Gastrocnemius medialis (tissue), 4 donors: ENCODE results near the gene ADAMTS4. TPM values are rescaled to one million over a fixed set of nuclear protein-coding genes. Genes with fewer than 3 reads are reported as not detected.
A peak's percentile ranks its signal among the peaks of the same experiment; 100 is the strongest.

Source experiments
- ATAC-seq, 2 donors: fragments of 150-250 bp; one replicate each; pipeline ENCODE4 v1.9.1; 2016
- DNase-seq, 2 donors: peaks; one replicate each; pipeline ENCODE4 v3.0.0-alpha.2; 2019
- H3K27ac ChIP-seq, 4 donors: fragments of 200-600 bp; sonication (generic); 1 replicate in 1 of 4; 2 replicates in 3 of 4; pipeline ENCODE4 v1.5.1; 2016 to 2018; ENCODE audit warnings: mild to moderate bottlenecking in 2 of 4, moderate library complexity in 1 of 4
- H3K27me3 ChIP-seq, 3 donors: fragments of 200-600 bp; sonication (generic) in 2 of 3; 1 replicate in 1 of 3; 2 replicates in 2 of 3; pipeline versions ENCODE4 v1.5.1 to v1.6.0; 2016 to 2019; ENCODE audit warnings: mild to moderate bottlenecking in 1 of 3, moderate library complexity in 1 of 3
- H3K36me3 ChIP-seq, 2 donors: fragments of 200-600 bp; sonication (generic) in 1 of 2; one replicate each; pipeline ENCODE4 v1.5.1; 2017 to 2018
- H3K4me1 ChIP-seq, 2 donors: fragments of 200-600 bp; sonication (generic) in 1 of 2; one replicate each; pipeline ENCODE4 v1.5.1; 2016 to 2017; ENCODE audit warnings: mild to moderate bottlenecking in 2 of 2
- H3K4me3 ChIP-seq, 4 donors: fragments of 200-600 bp; sonication (generic) in 3 of 4; 1 replicate in 1 of 4; 2 replicates in 3 of 4; pipeline ENCODE4 v1.5.1; 2016 to 2019; ENCODE audit warnings: mild to moderate bottlenecking in 2 of 4
- H3K9me3 ChIP-seq, 3 donors: fragments of 200-600 bp; sonication (generic) in 2 of 3; 1 replicate in 1 of 3; 2 replicates in 2 of 3; pipeline ENCODE4 v1.5.1; 2016 to 2019
- POLR2A ChIP-seq, 2 donors: fragments of 450-650 bp; IDR thresholded peaks; one replicate each; pipeline ENCODE4 v1.6.1; 2017; ENCODE audit warnings: antibody characterized with exemption in 2 of 2, mild to moderate bottlenecking in 2 of 2, moderate library complexity in 2 of 2
- in situ Hi-C, 4 donors: fragments of 200-750 bp; cut with MboI; loops; one replicate each; pipeline versions ENCODE4 v1.15.0 to v1.8.0; 2017; ENCODE audit warnings: low sequenced_read_pairs in 4 of 4
- intact Hi-C: fragments of 100-400 bp; cut with DNase I; formaldehyde crosslinking; loops from one replicate; pipeline ENCODE4 v1.15.1; 2023; ENCODE audit warnings: low total_unique reads
- total RNA-seq, 4 donors: library from RNA; depleted of rRNA; stranded (reverse); fragments of >200 nt; gene quantifications; one replicate each; pipeline versions ENCODE4 v1.1.0 to v1.2.3, GENCODE V29; 2016
- TF ChIP-seq, protein P1 (sequence below), 5 experiments: fragments of 450-650 bp in 3 of 5; fragments of 200-600 bp in 2 of 5; sonication (generic) in 2 of 5; IDR thresholded peaks in 4 of 5; conservative IDR thresholded peaks in 1 of 5; 1 replicate in 4 of 5; 2 replicates in 1 of 5; pipeline ENCODE4 v1.5.1; 2016 to 2019; ENCODE audit warnings: antibody characterized with exemption in 5 of 5, mild to moderate bottlenecking in 3 of 5, moderate library complexity in 3 of 5

ADAMTS4 gene
- 10 to 100 TPM in 1 of 4 donors, 1 to 10 TPM in 3; 1.2 to 12.4 (median 5.2) TPM for total RNA-seq

GRCh38 chr1:161198897-161199431 is at the start of gene ADAMTS4:
ADAMTS4 (minus strand) TSS chr1:161199054; CDS start chr1:161198627, 427 bp downstream.
- in situ Hi-C loops = loop anchor here in 2 of 4 donors (10.0 to 25.0 kb wide), 2 partner anchors 186 to 563 kb away; partner anchors contain the start of gene ATF6 (in 1 of the 2)
- TF ChIP-seq, protein P1, sequence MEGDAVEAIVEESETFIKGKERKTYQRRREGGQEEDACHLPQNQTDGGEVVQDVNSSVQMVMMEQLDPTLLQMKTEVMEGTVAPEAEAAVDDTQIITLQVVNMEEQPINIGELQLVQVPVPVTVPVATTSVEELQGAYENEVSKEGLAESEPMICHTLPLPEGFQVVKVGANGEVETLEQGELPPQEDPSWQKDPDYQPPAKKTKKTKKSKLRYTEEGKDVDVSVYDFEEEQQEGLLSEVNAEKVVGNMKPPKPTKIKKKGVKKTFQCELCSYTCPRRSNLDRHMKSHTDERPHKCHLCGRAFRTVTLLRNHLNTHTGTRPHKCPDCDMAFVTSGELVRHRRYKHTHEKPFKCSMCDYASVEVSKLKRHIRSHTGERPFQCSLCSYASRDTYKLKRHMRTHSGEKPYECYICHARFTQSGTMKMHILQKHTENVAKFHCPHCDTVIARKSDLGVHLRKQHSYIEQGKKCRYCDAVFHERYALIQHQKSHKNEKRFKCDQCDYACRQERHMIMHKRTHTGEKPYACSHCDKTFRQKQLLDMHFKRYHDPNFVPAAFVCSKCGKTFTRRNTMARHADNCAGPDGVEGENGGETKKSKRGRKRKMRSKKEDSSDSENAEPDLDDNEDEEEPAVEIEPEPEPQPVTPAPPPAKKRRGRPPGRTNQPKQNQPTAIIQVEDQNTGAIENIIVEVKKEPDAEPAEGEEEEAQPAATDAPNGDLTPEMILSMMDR (IDR thresholded peaks at IDR 0.05 in 4 of 5, conservative IDR thresholded peaks at IDR 0.05 in 1 of 5) = no peak
- TF ChIP-seq POLR2A (IDR thresholded peaks at IDR 0.05) = peak; percentile 57 to 70
- Histone ChIP-seq H3K4me1 (peaks cover 51 to 55% of the 10 kb centered on the region in 2 donors), H3K4me3 (peak within 1 kb of the TSS; percentile 36 to 55 (median 42)), H3K9me3 (no peaks in the 10 kb centered on the region), H3K36me3 (peaks cover 0 to 6% of the 10 kb centered on the region in 2 donors), H3K27ac (peak within 1 kb of the TSS; percentile 94 to 99 (median 98)), H3K27me3 (no peaks in the 10 kb centered on the region)
- DNase-seq = peak in 1 of 2 donors; percentile 42
- no peak for ATAC-seq
- intact Hi-C loops = no loop called here

- Histone ChIP-seq H3K9me3 (no peaks in the 10 kb centered on the region), H3K27me3 (no peaks in the 10 kb centered on the region), H3K4me3 (no peak overlapping the region), H3K36me3 (no peaks in the 10 kb centered on the region), H3K27ac (no peak overlapping the region), H3K4me1 (no peaks in the 10 kb centered on the region)
- in situ Hi-C loops = no loop called here
- ATAC-seq (no peak), DNase-seq (no peak)
- no peak for TF ChIP-seq POLR2A (IDR thresholded peaks at IDR 0.05)
- TF ChIP-seq, protein P1 (IDR thresholded peaks at IDR 0.05 in 4 of 5, conservative IDR thresholded peaks at IDR 0.05 in 1 of 5) = no peak
- intact Hi-C loops = no loop called here
Measured at GRCh38 chr1:161244888-161245287, 46.0 kb upstream of the ADAMTS4 start.

DNA sequence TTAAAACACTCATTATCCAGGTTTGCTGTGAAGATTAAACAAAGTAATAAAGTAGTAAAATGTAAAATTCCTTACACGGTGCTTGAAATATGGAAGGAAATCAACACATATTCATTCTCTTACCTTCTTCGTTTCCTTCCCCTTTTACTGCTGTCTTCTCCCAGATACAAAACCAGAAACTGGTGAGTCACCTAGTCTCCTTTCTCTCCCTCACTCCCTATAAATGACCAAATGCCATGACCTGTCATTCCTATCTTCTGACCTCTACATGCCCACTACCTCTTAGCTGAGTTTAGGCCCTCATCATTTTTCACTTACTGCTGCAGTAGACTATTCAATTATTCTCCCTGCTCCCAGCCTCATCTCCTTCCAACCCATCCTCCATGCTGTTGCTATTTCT is 43.5 kb upstream of the ADAMTS4 start:
- TF ChIP-seq, protein P1 (IDR thresholded peaks at IDR 0.05 in 4 of 5, conservative IDR thresholded peaks at IDR 0.05 in 1 of 5) = no peak
- TF ChIP-seq POLR2A (IDR thresholded peaks at IDR 0.05) = no peak
- in situ Hi-C loops = no loop called here
- Histone ChIP-seq H3K27me3 (no peaks in the 10 kb centered on the region), H3K9me3 (no peaks in the 10 kb centered on the region), H3K4me1 (no peaks in the 10 kb centered on the region), H3K4me3 (no peak overlapping the region), H3K27ac (no peak overlapping the region), H3K36me3 (no peaks in the 10 kb centered on the region)
- intact Hi-C loops = no loop called here
- ATAC-seq (no peak), DNase-seq (no peak)

GRCh38 chr1:161241682-161242081 is 42.8 kb upstream of the ADAMTS4 start:
- DNase-seq = no peak
- Histone ChIP-seq H3K27ac (no peak overlapping the region), H3K36me3 (no peaks in the 10 kb centered on the region), H3K9me3 (no peaks in the 10 kb centered on the region), H3K4me3 (no peak overlapping the region), H3K27me3 (no peaks in the 10 kb centered on the region), H3K4me1 (no peaks in the 10 kb centered on the region)
- TF ChIP-seq, protein P1 (IDR thresholded peaks at IDR 0.05 in 4 of 5, conservative IDR thresholded peaks at IDR 0.05 in 1 of 5) = no peak
- no peak for TF ChIP-seq POLR2A (IDR thresholded peaks at IDR 0.05)
- intact Hi-C loops (no loop called here), in situ Hi-C loops (no loop called here)
- no peak for ATAC-seq
